ENCODE results near the gene SUN1. TPM values are rescaled to one million over a fixed set of nuclear protein-coding genes. Genes with fewer than 3 reads are reported as not detected.

Gene SUN1
- total and polyA plus RNA-seq, 2 donors (not counting 3 experiments of a cell fraction or from before 2014, with no cell fraction given), result 158 to 410 TPM

- no peak for DNase-seq (ENCODE audit: low read depth, low spot score)
- no peak overlapping the region for H3K4me3 ChIP-seq (replicated peaks in 1 of 3; ENCODE audit: insufficient read depth in 1 of 3, low read depth in 1 of 3, low read length in 3 of 3)
- H3K27ac ChIP-seq (ENCODE audit: insufficient read depth, low read depth, low read length), result no peak overlapping the region
- H3K9me3 ChIP-seq (replicated peaks; ENCODE audit: control insufficient read depth, insufficient read depth, low read length), result no peaks in the 10 kb centered on the region
- peaks cover 2% of the 10 kb centered on the region for H3K4me1 ChIP-seq (ENCODE audit: control insufficient read depth, extremely low read depth, insufficient read depth, low read length)
- FAIRE-seq, result no peak
- H3K4me2 ChIP-seq (ENCODE audit: insufficient read depth, low read length), result no peak overlapping the region
- ChIA-PET POLR2A (no interaction called here), CTCF (no interaction called here)
- dilution Hi-C loops (cut with MboI; ENCODE audit: extremely low pct_ligation_motif_present, low sequenced_read_pairs), result no loop called here
- peaks cover 3 to 5% of the 10 kb centered on the region in 2 experiments for H3K27me3 ChIP-seq (ENCODE audit: control insufficient read depth in 2 of 2, insufficient read depth in 2 of 2, low read length in 2 of 2)
- no peak overlapping the region for H2AFZ ChIP-seq (ENCODE audit: low read depth, low read length)
- intact Hi-C loops (cut with micrococcal nuclease), result no loop called here
- no peaks in the 10 kb centered on the region for H4K20me1 ChIP-seq (replicated peaks; ENCODE audit: control insufficient read depth, extremely low read depth, insufficient read depth, low read length)
- no peaks in the 10 kb centered on the region for H3K36me3 ChIP-seq (ENCODE audit: control insufficient read depth in 2 of 2, extremely low read depth in 1 of 2, insufficient read depth in 2 of 2, low read length in 2 of 2)
- BruUV-seq (replicated peaks), result no TSS peak
- no peaks in the 10 kb centered on the region for H3K9me1 ChIP-seq (replicated peaks; ENCODE audit: control insufficient read depth, extremely low read depth, insufficient read depth, low read length)
- H3K79me2 ChIP-seq (ENCODE audit: control insufficient read depth, insufficient read depth, low read length), result no peaks in the 10 kb centered on the region
- no peak overlapping the region for H3K9ac ChIP-seq (replicated peaks; ENCODE audit: extremely low read depth, insufficient read depth, low read length)
- no peak for TF ChIP-seq FOS (IDR thresholded peaks at IDR 0.05; ENCODE audit: borderline replicate concordance, insufficient read depth, low read length)
These were observed 71.9 kb downstream of the SUN1 start for GRCh38 chr7:903921-904755.

GRCh38 chr7:904847-905246, 72.6 kb downstream of the SUN1 start:
- dilution Hi-C loops (cut with MboI; ENCODE audit: extremely low pct_ligation_motif_present, low sequenced_read_pairs) (no loop called here), intact Hi-C loops (cut with micrococcal nuclease) (loop anchor here (5.0 kb wide), 1 partner anchor 157 kb away; no protein-coding TSS in a partner anchor)
- no peaks in the 10 kb centered on the region for H3K36me3 ChIP-seq (ENCODE audit: control insufficient read depth in 2 of 2, extremely low read depth in 1 of 2, insufficient read depth in 2 of 2, low read length in 2 of 2)
- H2AFZ ChIP-seq (ENCODE audit: low read depth, low read length), result no peak overlapping the region
- H4K20me1 ChIP-seq (replicated peaks; ENCODE audit: control insufficient read depth, extremely low read depth, insufficient read depth, low read length), result no peaks in the 10 kb centered on the region
- H3K27ac ChIP-seq (ENCODE audit: insufficient read depth, low read depth, low read length), result no peak overlapping the region
- POLR2A ChIA-PET, result no interaction called here
- FAIRE-seq (no peak), DNase-seq (ENCODE audit: low read depth, low spot score) (no peak)
- H3K27me3 ChIP-seq (ENCODE audit: control insufficient read depth in 2 of 2, insufficient read depth in 2 of 2, low read length in 2 of 2), result peaks cover 6 to 8% of the 10 kb centered on the region in 2 experiments
- H3K4me2 ChIP-seq (ENCODE audit: insufficient read depth, low read length), result no peak overlapping the region
- H3K4me3 ChIP-seq (replicated peaks in 1 of 3; ENCODE audit: insufficient read depth in 1 of 3, low read depth in 1 of 3, low read length in 3 of 3), result no peak overlapping the region
- CTCF ChIA-PET, result no interaction called here
- no peak overlapping the region for H3K9ac ChIP-seq (replicated peaks; ENCODE audit: extremely low read depth, insufficient read depth, low read length)
- no peaks in the 10 kb centered on the region for H3K9me3 ChIP-seq (replicated peaks; ENCODE audit: control insufficient read depth, insufficient read depth, low read length)
- no TSS peak for BruUV-seq (replicated peaks)
- TF ChIP-seq, protein P1, sequence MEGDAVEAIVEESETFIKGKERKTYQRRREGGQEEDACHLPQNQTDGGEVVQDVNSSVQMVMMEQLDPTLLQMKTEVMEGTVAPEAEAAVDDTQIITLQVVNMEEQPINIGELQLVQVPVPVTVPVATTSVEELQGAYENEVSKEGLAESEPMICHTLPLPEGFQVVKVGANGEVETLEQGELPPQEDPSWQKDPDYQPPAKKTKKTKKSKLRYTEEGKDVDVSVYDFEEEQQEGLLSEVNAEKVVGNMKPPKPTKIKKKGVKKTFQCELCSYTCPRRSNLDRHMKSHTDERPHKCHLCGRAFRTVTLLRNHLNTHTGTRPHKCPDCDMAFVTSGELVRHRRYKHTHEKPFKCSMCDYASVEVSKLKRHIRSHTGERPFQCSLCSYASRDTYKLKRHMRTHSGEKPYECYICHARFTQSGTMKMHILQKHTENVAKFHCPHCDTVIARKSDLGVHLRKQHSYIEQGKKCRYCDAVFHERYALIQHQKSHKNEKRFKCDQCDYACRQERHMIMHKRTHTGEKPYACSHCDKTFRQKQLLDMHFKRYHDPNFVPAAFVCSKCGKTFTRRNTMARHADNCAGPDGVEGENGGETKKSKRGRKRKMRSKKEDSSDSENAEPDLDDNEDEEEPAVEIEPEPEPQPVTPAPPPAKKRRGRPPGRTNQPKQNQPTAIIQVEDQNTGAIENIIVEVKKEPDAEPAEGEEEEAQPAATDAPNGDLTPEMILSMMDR (IDR thresholded peaks at IDR 0.05; ENCODE audit: extremely low read depth in 1 of 2, insufficient read depth in 1 of 2, low read depth in 1 of 2, low read length in 2 of 2), result no peak
- no peak for TF ChIP-seq POLR2A (IDR thresholded peaks at IDR 0.05; ENCODE audit: low read depth, low read length)
- TF ChIP-seq FOS (IDR thresholded peaks at IDR 0.05; ENCODE audit: borderline replicate concordance, insufficient read depth, low read length), result no peak
- TF ChIP-seq MYC (IDR thresholded peaks at IDR 0.05; ENCODE audit: low read depth, low read length), result no peak
- no peak for TF ChIP-seq JUN (IDR thresholded peaks at IDR 0.05; ENCODE audit: borderline replicate concordance, insufficient read depth, insufficient read length, low read depth)
- TF ChIP-seq, protein P2, sequence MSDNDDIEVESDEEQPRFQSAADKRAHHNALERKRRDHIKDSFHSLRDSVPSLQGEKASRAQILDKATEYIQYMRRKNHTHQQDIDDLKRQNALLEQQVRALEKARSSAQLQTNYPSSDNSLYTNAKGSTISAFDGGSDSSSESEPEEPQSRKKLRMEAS (IDR thresholded peaks at IDR 0.05; ENCODE audit: insufficient read depth, insufficient read length), result no peak
- TF ChIP-seq EZH2 (IDR thresholded peaks at IDR 0.05; ENCODE audit: borderline replicate concordance, low read depth, low read length, severe bottlenecking), result no peak
- TF ChIP-seq POLR2AphosphoS5 (IDR thresholded peaks at IDR 0.05; ENCODE audit: insufficient read depth, low read depth, low read length), result no peak
- TF ChIP-seq GATA2 (IDR thresholded peaks at IDR 0.05; ENCODE audit: insufficient read depth, insufficient read length, low read depth, low read length), result no peak
- H3K9me1 ChIP-seq (replicated peaks; ENCODE audit: control insufficient read depth, extremely low read depth, insufficient read depth, low read length), result no peaks in the 10 kb centered on the region
- no peaks in the 10 kb centered on the region for H3K79me2 ChIP-seq (ENCODE audit: control insufficient read depth, insufficient read depth, low read length)
- H3K4me1 ChIP-seq (ENCODE audit: control insufficient read depth, extremely low read depth, insufficient read depth, low read length), result peaks cover 2% of the 10 kb centered on the region

Measured in endothelial cell of umbilical vein (primary cell).